Adrenal gland (tissue), 12 donors: ENCODE data around the gene TRPM8. TPM values are rescaled to one million over a fixed set of nuclear protein-coding genes. Genes with fewer than 3 reads are reported as not detected.

ENCODE experiments used
- DNase-seq, 7 donors: peaks; one replicate each; pipeline ENCODE4 v3.0.0-alpha.2; 2019 to 2020
- H3K27ac ChIP-seq, 5 donors: fragments of 200-600 bp; sonication (generic) in 4 of 5; 1 replicate in 3 of 5; 2 replicates in 2 of 5; pipeline versions ENCODE4 v1.5.1 to v1.8.0; 2016 to 2020; ENCODE audit warnings: mild to moderate bottlenecking in 1 of 5
- H3K27me3 ChIP-seq: fragments of 200-600 bp; 2 replicates; pipeline ENCODE4 v1.8.0; 2021
- H3K36me3 ChIP-seq, 2 donors: fragments of 200-600 bp; replicated peaks in 1 of 2; 1 replicate in 1 of 2; 2 replicates in 1 of 2; pipeline versions ENCODE4 v1.5.1 to v1.8.0; 2018 to 2022
- H3K4me1 ChIP-seq, 2 donors: fragments of 200-600 bp; replicated peaks in 1 of 2; 1 replicate in 1 of 2; 2 replicates in 1 of 2; pipeline versions ENCODE4 v1.5.1 to v1.8.0; 2018 to 2021
- H3K4me3 ChIP-seq, 4 donors: fragments of 200-600 bp; sonication (generic) in 3 of 4; one replicate each; pipeline ENCODE4 v1.5.1; 2016 to 2018
- H3K9me3 ChIP-seq, 3 donors: fragments of 200-600 bp; sonication (generic) in 1 of 3; replicated peaks in 1 of 3; 1 replicate in 2 of 3; 2 replicates in 1 of 3; pipeline versions ENCODE4 v1.5.1 to v1.8.0; 2016 to 2021
- CTCF ChIP-seq, 6 experiments: fragments of 450-650 bp in 4 of 6; fragments of 200-600 bp in 2 of 6; sonication (generic) in 1 of 6; IDR thresholded peaks; 1 replicate in 5 of 6; 2 replicates in 1 of 6; pipeline versions ENCODE4 v1.5.1 to v1.8.0; 2016 to 2021; ENCODE audit warnings: antibody characterized with exemption in 6 of 6, mild to moderate bottlenecking in 2 of 6, moderate library complexity in 1 of 6
- POLR2A ChIP-seq, 2 donors: fragments of 450-650 bp; IDR thresholded peaks; one replicate each; pipeline ENCODE4 v1.6.1; 2017; ENCODE audit warnings: antibody characterized with exemption in 2 of 2, mild to moderate bottlenecking in 2 of 2, moderate library complexity in 1 of 2
- WGBS, 4 donors: extraction: QIAGEN DNeasy Blood & Tissue Kit in 2 of 4; methylation state at CpG; one replicate each; pipeline versions ENCODE4 v1.1.5 to v1.1.7; 2013 to 2017; 5-methylcytosine and 5-hydroxymethylcytosine counted together
- intact Hi-C, 2 donors: fragments of 100-400 bp; cut with DNase I; formaldehyde crosslinking; loops; one replicate each; pipeline versions ENCODE4 v1.14.1 to v1.15.0; 2022 to 2023
- polyA plus RNA-seq, 3 donors: library from polyadenylated mRNA; stranded (reverse); fragments of 200-250 nt in 2 of 3; fragments of 350-450 nt in 1 of 3; fragmentation: Illumina TruSeq in 1 of 3; extraction: RNeasy Lipid Tissue Mini Kit (QIAGEN cat#74804) in 1 of 3; gene quantifications; one replicate each; pipeline ENCODE4 v1.2.3, GENCODE V29; 2013 to 2014
- total RNA-seq, 9 donors: library from RNA; depleted of rRNA in 4 of 9; stranded (reverse); fragments of >200 nt in 4 of 9; fragments of 120-200 nt in 1 of 9; fragmentation: NEBNext Ultra II Directional in 1 of 9; extraction: Animal tissue kit (Norgen Biotek cat#: 25700) in 1 of 9; gene quantifications; one replicate each; pipeline versions ENCODE4 v1.1.0 to v1.2.4, GENCODE V29; 2013 to 2023
- donor health status: healthy with polysubstance abuse.
- donor health status: Bipolar disorder and iron deficiency.
- donor health status: DM: yes; HTN: yes; CAD: no.
- donor health status: DM: no; HTN: no; CAD: no.
- donor health status: DM: no; HTN: no; CAD: no.
- donor health status: DM: yes; HTN: yes; CAD: no.

Gene TRPM8
- total and polyA plus RNA-seq, 12 donors: not detected

GRCh38 chr2:233944269-233944668, 27.1 kb downstream of the TRPM8 start:
- no peaks in the 10 kb centered on the region for H3K36me3 ChIP-seq
- no peaks in the 10 kb centered on the region for H3K9me3 ChIP-seq
- no peak overlapping the region for H3K27ac ChIP-seq
- WGBS, 4 donors: 82 to 95% (median 88%) methylated on average over 1 of the region's 1 CpG
- H3K4me3 ChIP-seq: no peak overlapping the region
- TF ChIP-seq CTCF (IDR thresholded peaks at IDR 0.05) (no peak), POLR2A (IDR thresholded peaks at IDR 0.05) (no peak)
- intact Hi-C loops: no loop called here
- H3K27me3 ChIP-seq: peaks cover 6% of the 10 kb centered on the region
- H3K4me1 ChIP-seq: no peaks in the 10 kb centered on the region
- no peak for DNase-seq

GRCh38 chr2:233944722-233945121, 27.5 kb downstream of the TRPM8 start:
- TF ChIP-seq POLR2A (IDR thresholded peaks at IDR 0.05) (no peak), CTCF (IDR thresholded peaks at IDR 0.05) (no peak)
- Histone ChIP-seq H3K27me3 (peaks cover 6% of the 10 kb centered on the region), H3K36me3 (no peaks in the 10 kb centered on the region), H3K9me3 (no peaks in the 10 kb centered on the region), H3K4me3 (no peak overlapping the region), H3K4me1 (no peaks in the 10 kb centered on the region), H3K27ac (no peak overlapping the region)
- DNase-seq: no peak
- WGBS, 4 donors: 56 to 68% (median 62%) methylated on average over 1 of the region's 1 CpG
- intact Hi-C loops: no loop called here

- Histone ChIP-seq H3K4me3 (no peak overlapping the region), H3K27ac (no peak overlapping the region), H3K27me3 (peaks cover 6% of the 10 kb centered on the region), H3K36me3 (no peaks in the 10 kb centered on the region), H3K9me3 (no peaks in the 10 kb centered on the region), H3K4me1 (no peaks in the 10 kb centered on the region)
- no peak for DNase-seq
- 80 to 87% (median 85%) methylated on average over 3 of the region's 3 CpGs for WGBS, 4 donors
- intact Hi-C loops: no loop called here
- TF ChIP-seq CTCF (IDR thresholded peaks at IDR 0.05): no peak
- TF ChIP-seq POLR2A (IDR thresholded peaks at IDR 0.05): no peak
Measured at GRCh38 chr2:233945146-233945545, 28.0 kb downstream of the TRPM8 start.

- WGBS, 4 donors: 80 to 86% (median 82%) methylated on average over 13 of the region's 13 CpGs
Measured at GRCh38 chr2:233950078-233950825, 33.1 kb downstream of the TRPM8 start.

More at GRCh38 chr2:233950078-233950825, 33.1 kb downstream of the TRPM8 start:
- intact Hi-C loops: no loop called here
- H3K27ac ChIP-seq: no peak overlapping the region
- H3K36me3 ChIP-seq: no peaks in the 10 kb centered on the region
- H3K4me1 ChIP-seq: no peaks in the 10 kb centered on the region
- TF ChIP-seq POLR2A (IDR thresholded peaks at IDR 0.05): no peak
- no peak for TF ChIP-seq CTCF (IDR thresholded peaks at IDR 0.05)
- H3K9me3 ChIP-seq: no peaks in the 10 kb centered on the region
- DNase-seq: no peak
- H3K27me3 ChIP-seq: peaks cover 6% of the 10 kb centered on the region
- no peak overlapping the region for H3K4me3 ChIP-seq
